HG03280 (cell line): ENCODE measurements around the gene KCNG2.

Experiments
- ATAC-seq: cut with Tn5 transposase; IDR thresholded peaks from one replicate; pipeline ENCODE4 v1.9.1; 2021; ENCODE audit warnings: mild to moderate bottlenecking, moderate library complexity; ENCODE audit not compliant: unreplicated experiment

KCNG2 gene

DNA sequence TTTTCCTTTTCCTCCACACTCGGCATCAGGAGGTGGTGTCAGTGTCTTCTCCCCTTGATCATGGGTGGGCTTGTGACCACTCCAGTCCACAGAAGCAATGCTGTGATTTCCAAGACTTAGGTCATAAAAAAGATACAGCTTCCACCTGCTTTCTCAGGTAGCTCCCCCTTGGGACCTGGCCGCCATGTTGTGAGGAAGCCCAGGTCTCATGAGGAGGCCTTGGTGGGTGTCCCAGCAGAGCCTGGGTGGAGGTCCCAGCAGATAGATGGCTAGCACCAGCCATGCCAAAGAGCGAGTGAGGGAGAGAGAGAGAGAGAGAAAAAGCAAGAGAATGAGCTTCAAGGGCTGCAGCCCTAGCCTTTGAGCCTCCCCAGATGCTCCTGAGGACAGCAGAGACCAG is 137.8 kb downstream of the KCNG2 start:
- ATAC-seq, result no peak

DNA sequence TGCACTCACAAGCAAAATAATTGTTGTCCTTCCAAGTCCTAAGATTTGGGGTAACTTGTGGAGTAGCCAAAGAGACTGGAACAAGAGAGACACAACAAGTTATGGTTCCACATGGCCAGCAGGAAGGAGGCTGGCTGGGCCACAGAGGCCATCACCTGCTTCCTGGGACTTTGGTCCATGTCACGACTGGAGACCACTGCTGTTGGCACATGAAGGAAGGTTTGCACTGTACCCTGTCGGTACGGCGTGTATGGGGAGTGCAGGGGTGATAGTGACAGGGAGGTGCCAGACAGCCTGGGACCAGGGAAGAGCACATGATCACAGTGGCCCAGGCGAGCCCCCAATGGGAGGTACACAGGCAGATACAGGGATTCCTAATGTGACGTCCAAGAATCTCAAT is 138.2 kb downstream of the KCNG2 start:
- ATAC-seq, result no peak

DNA sequence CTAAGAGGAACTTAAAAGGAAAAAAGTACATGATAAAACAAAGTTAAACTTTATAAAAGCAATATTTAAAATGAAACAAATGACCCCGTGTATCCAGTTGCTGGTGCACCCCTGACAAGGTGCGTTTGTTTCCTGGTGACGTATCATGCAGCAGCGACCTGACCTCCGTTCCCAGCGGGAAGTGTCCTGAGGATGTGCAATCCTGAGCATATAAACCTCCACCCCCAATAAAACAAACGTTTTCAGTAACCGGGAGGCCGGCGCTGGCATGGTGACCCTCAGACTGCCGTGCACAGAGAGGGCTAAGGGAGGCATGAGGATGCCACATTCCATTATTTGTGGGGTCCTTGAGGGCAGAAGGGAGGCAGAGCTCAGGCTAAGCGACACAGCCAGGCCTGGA is 138.9 kb downstream of the KCNG2 start:
- ATAC-seq, result no peak

DNA sequence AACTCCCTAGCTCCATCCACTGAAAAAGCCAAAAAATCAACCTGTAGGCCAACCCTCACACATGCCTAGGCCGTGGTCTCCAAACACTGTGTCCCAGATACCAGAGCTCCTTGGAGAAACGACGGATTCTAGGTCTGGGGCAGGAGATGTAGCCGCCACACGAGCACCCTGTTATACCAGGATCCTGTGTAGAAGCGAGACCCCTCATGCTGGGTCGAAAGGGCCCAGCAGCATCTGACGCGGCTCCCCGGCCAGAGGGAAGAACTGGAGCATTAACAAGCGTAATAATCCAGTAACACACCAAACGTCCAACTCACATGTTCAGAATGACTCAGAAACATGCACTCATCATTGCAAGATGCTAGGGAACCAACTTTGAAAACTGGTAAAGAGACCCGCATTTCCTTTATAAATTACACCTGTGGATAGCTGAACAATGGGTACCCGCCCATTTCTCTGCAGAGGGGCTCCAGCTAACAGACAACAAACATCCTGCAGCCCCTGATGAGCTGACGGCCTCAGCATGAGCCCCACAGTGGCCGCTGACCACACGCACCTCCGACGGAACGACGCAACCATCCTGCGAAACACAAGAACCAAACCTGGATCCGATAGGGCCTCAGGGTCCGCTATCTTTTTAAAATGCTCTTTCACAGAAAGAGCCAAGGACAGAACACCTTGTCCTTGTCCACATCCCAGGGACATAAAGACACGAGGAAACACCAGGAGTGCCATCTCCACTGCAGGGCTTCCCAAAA is 139.5 kb downstream of the KCNG2 start:
- ATAC-seq, result no peak

DNA sequence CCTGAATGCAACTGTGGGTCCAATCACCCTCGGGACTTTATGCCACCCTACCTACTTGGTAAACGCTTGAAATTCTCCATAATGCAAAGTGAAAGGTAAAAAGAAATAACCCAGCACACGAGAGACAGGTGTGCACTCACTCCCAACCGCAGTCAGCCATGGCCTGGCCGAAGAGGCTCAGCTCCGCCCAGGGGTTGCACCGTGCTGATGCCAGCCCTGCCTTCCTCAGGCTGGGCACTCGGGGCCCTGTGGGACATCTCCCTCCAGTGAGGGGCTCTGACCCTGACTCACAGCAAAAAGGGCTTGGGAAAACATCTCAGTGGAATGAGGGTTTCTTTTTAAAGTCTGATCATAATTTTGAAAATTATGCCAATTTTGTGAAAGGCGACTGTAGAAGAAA is 140.5 kb downstream of the KCNG2 start:
- no peak for ATAC-seq

DNA sequence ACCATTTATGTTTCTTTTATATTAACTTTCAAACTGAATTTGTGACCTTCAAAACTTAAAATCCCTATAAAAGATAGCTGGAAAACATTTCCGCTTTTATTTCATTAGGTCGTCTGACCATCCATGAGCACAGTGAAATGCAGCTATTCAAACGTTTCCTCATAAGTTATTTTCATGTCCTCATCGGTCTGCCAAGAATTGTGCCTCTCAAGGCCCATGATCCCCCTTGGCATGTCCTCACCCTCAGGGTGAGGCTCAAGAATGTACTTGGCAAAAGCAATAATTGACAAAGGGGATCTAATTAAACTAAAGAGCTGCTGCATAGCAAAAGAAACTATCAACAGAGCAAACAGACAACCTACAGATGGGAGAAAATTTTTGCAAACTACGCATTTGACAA is 141.4 kb downstream of the KCNG2 start:
- ATAC-seq, result no peak

DNA sequence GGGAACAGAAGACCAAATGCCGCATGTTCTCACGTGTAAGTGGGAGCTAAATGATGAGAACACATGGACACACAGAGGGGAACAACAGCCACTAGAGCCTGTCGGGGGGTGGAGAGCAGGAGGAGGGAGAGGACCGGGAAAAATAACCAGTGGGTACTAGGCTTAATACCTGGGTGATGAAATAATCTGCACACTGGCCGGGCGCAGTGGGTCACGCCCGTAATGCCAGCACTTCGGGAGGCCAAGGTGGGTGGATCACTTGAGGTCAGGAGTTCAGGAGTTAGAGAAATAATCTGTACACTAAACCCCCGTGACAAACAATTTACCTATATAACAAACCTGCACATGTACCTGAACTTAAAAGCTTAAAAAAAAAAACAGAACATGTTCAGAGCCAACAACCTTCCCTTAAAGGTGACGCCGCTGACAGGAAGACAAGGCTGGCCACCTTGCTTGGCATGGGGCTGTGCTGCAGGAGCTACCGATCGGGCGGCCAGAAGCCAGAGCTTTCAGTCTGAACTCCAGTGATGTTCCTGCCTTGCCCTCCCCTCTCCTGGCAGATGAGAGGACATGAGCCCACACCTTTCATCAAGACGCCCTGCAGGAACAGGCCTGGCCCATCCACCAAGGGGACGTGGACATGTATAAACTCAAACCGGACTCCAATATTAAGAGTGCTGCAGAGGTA is 142.5 kb downstream of the KCNG2 start:
- ATAC-seq, result no peak

DNA sequence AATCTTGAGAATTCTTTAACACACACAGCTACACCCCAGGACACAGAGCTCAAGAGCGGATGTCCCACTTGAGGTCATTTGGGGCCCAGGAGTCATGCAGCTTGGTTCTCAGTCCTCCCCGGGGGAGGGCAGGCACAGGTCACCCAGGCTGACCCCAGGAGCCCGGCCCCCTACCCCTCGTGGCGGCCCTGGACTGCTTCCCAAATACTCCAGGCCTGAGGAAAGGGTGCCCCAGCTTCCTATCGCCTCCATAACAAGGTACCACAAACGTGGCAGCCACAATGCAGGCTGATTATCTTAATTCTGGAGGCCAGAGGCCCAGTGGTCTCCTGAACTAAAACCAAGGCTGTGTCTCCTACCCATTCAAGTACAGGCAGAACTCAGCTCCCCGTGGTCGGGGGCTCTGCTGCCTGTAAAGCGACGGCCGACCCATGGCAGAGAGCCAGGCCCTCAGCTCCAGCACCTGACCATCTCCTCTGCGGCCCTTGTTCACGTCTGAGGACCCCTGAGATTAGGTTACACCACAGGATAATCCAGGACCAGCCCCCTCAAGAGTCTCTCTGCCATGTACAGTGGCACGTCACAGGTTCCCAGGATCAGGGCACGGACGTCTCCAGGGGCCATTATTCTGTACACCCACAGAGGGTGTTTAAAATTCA is 143.2 kb downstream of the KCNG2 start:
- no peak for ATAC-seq

DNA sequence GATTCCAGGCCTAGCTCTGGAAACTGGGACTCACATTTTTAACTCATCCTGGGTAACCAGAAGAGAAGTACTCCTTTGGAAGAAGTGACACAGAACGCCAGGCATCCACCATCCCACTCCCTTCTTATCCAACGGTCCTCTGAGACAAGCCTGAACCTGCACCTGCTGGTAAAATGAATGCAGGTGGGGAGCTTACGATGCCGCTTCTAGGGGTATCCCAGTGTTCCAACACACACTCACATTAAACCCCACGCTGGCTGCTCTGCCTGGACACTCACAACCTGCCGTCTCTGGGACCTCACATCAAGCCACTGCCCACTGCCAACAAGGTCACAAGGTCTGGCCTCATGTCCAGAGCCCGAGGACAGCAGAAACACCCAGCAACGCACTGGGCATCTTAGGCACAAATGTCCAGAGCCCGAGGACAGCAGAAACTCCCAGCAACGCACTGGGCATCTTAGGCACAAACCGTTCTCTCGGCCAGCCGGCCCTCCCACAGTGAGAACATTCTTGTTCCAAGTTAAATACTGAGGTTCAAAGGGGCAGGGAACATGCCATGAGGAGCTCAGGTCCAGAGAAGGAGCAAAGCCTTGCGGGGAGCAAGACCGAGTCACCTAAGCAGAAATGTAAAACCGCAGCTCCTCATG is 143.9 kb downstream of the KCNG2 start:
- ATAC-seq, result no peak

DNA sequence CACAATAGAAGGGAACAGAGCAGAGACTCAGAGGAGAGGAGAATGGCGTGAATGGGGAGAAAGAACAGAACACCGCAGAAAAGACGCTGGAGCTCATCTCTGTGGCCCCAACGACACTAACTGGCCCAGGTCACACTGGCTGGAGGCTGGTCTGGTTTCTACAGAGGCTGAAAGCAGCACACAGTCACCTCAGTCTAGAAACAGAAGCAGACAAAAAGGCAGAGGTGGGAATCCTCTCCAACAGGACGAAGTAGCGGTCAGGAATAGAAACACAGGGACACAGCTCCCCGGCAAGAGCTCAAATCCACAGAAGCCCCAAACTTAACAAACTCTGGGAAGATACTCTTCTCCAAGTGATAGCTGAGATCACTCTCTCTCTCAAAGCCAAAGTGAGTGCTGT is 144.5 kb downstream of the KCNG2 start:
- ATAC-seq, result no peak

DNA sequence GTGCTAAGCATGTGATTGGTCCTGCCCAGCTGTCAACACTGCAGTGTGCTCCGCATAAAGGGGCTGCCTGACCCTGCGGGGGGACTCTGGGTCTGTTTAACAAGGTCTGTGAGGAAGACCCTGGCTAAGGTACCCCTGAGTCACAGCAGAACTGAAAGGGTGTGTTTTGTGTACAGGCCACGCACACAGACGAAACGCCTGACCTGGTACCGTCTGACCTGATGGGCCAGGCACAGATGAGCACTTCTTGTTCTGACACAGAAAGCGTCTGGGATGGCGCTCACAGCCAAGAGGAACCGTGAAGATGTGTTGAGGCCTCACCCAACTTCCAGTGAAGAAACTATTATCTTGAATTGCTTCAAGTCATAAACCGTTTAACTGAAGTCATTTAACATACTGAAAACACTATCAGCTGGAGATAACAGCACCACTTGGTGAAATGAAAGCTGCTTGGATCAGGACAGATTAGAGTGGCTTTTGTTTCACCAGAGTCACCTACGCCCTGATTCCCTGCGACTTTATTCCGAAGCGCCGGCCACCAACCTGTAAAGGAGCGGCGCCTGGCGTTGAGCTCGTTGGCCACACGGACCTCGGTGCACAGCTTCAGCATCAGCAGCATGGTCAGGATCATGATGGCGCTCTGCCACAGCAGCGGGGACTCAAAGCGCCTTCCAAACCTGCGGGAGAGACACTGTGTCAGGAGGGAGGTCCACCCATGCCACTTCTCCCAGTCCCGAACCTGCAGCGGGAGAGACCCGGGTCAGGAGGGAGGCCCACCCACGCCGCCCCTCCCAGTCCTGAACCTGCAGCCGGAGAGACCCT is 145.3 kb downstream of the KCNG2 start:
- no peak for ATAC-seq

DNA sequence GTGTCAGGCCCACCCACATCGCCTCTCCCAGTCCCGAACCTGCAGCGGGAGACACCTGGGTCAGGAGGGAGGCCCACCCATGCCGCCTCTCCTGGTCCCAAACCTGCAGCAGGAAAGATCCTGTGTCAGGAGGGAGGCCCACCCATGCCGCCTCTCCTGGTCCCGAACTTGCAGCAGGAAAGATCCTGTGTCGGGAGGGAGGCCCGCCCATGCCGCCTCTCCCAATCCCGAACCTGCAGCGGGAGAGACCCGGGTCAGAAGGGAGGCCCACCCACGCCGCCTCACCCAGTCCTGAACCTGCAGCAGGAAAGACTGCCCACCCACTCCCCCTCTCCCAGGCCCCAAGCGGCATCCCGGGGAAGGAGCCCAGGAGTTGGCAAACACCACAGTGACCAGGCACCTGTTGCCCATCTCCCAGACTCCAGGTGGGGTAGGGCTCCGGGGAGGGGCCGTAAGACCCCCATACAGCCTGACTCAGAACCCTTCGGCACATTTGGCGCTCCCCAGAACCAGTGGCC is 145.9 kb downstream of the KCNG2 start:
- ATAC-seq, result no peak

DNA sequence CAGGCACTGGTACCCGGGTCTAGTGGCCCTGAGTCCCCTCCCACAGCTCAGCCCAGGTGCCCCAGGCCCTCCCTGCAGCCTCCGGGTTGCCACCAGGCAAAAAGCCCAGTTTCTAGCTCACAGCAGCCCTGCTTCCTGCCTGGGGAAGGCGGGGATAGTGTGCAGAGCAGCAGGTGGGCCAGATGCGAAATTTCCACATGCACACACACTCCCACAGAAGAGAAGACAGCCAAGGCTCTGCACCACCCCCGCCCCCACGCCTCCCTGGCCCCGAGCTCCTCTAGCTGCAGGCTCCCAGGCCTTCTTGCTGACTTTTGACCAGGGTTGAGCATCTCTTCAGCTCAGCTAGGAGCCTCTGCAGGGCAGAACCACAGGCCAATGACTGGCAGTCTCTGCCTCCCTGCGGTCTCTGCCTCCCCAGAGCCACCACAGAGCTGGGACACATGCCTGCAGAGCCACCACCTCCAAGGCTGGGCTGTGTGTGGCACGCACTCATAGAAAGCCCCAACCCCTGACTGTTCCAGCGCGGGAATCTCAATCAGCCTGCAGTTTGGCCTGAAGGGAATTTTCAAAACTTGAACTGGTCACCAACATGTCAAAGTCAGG is 146.5 kb downstream of the KCNG2 start:
- ATAC-seq, result no peak

DNA sequence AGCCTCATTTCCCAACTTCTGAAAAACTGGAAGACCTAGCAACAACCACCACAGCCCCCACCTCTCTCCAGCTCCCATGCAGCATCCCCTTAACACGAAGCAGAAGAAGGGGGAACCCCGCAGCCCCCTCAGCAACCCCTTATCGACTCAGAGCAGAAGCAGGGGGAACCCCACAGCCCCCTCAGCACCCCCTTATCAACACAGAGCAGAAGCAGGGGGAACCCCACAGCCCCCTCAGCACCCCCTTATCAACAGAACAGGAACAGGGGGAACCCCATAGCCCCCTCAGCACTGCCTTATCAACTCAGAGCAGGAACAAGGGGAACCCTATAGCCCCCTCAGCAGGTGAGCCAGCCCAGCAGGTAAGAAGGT is 147.0 kb downstream of the KCNG2 start:
- ATAC-seq, result no peak

DNA sequence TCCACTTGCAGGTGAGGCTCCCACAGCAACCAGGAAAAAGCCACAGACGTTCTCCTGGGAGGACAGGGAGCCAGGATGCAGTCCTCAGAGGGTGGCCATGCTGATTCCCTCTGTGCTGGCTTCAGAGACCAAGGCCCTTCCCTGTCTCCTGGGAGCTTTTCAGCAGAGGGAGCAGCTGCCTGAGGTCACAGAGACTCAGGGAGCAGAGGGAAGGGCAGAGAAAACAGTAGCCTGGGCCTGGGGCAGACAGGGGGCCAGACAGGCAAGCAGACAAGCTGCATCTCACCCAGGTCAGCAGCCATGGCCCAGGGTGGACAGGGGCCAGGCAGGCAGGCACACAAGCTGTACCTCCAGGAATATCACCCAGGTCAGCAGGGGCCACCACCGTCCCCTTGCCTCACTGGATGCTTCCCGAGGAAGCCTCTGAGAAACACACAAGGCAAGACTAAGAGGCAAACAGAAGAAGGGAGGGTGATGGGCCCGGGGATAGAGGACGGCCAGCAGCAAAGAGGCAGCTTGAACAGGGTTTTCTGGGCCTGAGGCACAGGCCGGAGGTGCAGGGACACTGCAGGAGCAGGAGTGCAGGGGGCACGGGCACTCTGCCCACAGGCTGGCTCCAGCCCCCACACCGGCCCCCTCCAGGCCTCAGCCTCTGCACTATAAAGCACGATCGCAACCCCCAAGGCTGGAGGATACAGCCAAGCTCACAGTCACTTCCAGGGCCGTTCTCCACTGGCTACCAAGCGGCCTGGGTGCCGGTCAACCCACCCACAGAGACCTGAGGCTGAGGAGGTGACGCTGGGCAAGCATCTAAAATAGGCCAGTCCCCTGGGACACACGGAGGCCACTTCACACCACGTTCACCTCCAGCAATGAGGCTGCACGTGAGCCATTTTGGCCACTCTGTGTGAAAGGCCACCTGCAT is 147.6 kb downstream of the KCNG2 start:
- ATAC-seq, result no peak

DNA sequence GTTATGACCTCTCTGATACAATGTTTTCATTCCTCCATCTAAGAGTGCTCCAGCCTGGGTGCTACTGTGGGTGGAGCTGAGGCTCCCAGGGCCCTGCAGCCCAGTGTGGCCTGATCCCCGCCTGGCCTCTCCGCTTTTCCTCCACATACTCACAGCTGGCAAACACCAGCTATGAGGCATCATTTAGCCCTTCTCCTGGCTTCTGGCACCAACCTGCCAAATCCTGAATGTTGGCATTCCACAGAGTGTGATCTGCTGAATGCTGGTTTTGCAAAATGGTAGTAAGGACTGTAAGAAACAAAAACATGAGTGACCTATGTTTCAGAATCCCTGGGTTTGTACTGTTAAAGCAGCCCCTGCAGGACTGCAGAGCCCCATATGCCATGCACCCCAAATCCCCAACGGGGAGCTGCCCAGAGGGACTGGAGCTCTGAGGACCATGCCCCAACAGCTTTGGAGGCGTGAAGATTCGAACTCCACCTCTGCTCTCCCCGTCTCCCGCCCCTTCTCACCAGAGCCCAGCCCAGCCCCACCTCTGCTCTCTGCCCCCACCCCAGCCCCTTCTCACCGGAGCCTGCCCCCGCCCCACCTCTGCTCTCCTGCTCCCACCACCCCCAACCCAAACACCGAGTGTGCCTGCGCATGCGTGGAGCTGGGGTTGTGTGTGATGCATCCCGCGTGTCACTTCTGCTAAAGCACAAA is 149.5 kb downstream of the KCNG2 start:
- ATAC-seq, result no peak

DNA sequence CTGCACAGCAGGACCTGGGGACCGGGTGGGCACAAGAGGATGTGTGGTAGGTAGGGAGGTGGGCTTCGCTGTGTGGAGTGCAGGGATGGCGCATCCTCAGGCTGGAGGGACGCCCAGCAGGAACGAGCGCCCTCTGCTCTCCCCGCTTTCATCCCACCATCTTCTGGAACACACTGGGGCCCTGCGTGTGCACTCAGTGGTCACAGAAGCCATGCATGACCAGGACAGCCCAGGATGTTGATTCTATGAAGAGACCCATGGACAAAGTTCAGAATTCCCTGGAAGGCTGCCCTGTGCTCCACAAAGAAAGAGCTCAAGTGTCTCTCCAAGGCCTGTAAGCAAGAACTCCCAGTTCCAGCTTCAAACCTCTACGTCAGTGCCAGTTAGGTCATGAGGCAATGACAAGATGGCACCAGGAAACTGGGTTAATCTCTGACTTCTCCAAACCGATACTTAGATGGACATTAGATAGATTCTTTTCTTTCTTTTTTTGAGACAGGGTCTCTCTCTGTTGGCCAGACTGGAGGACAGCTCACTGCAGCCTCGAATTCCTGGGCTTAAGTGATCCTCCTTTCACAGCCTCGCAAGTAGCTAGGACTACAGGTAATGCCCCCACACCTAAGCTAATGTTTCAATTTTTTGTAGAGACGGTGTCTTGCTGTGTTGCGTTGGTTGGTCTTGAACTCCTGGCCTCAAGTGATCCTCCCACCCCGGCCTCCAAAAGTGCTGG is 150.3 kb downstream of the KCNG2 start:
- no peak for ATAC-seq
